ENCODE results near the gene SIAH3.

DNA sequence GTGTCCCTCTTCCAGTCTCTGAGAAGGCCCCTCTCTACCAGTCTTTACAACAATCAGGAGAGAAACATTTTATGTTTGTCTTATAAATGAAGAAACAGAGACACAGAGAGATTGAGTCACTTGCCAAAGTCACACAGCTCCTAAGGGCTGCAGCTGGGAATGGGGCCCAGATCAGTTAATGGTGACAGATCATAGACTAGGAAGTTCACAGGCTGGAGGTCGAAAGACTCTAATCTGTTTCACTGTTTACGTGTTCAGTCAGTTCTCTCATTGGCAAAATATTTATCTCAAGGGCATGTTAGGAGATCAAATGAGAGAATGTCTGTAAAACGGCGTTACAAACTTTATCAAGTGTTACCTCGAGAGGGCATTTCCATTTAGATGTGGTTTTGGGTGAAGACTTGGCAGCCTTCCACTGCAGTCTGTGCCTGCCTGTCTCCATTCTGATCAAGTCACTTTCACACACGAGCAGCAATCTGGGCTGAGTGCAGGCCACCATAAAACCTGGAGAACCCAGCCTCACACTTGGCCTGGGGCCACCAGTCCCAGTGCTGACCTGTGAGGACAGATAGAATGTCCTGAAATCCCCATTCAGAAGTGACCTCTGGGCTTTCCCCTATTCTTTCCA, 65.1 kb downstream of the SIAH3 start:
- TF ChIP-seq, protein P1, sequence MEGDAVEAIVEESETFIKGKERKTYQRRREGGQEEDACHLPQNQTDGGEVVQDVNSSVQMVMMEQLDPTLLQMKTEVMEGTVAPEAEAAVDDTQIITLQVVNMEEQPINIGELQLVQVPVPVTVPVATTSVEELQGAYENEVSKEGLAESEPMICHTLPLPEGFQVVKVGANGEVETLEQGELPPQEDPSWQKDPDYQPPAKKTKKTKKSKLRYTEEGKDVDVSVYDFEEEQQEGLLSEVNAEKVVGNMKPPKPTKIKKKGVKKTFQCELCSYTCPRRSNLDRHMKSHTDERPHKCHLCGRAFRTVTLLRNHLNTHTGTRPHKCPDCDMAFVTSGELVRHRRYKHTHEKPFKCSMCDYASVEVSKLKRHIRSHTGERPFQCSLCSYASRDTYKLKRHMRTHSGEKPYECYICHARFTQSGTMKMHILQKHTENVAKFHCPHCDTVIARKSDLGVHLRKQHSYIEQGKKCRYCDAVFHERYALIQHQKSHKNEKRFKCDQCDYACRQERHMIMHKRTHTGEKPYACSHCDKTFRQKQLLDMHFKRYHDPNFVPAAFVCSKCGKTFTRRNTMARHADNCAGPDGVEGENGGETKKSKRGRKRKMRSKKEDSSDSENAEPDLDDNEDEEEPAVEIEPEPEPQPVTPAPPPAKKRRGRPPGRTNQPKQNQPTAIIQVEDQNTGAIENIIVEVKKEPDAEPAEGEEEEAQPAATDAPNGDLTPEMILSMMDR (IDR thresholded peaks at IDR 0.05; ENCODE audit: insufficient read depth, low read length, poor library complexity, severe bottlenecking) = no peak
- TF ChIP-seq EZH2phosphoT487 (conservative IDR thresholded peaks at IDR 0.05; ENCODE audit: low read length) = no peak

All from SU-DHL-6 (cell line).